ENCODE measurements around the gene RGS1. TPM values are rescaled to one million over a fixed set of nuclear protein-coding genes. Genes with fewer than 3 reads are reported as not detected.

The RGS1 gene
- total and polyA plus RNA-seq, 9 of the 15 experiments (the other 6 are each of a cell fraction or from before 2014, with no cell fraction given), result not detected

DNA sequence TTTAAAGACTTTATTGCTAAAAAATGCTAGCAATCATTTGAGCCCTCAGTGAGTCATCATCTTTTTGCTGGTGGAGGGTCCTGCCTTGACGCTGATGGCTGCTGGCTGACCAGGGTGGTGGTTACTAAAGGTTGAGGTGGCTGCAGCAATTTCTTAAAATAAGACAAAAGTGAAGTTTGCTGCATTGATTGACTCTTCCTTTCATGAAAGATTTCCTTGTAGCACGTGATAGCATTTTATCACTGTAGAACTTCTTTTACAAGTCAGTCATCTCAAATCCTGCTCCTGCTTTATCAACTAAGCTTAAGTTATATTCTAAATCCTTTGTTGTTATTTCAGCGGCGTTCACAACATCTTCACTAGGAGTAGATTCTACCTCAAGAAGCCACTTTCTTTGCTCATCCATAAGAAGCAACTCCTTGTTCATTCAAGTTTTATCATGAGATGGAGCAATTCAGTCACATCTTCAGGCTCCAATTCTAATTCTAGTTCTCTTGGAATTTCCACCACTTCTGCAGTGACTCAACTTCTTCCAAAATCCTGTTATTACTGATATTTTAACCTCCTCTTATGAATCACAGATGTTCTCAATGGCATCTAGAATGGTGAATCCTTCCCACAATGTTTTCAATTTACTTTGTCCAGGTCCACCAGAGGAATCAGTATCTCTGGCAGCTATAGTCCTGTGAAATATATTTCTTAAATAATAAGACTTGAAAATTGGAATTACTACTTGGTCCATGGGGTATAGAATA lies 17.6 kb upstream of the RGS1 start (continued):
- TF ChIP-seq BCLAF1 (IDR thresholded peaks at IDR 0.05; ENCODE audit: borderline replicate concordance in 1 of 2, control insufficient read depth in 1 of 2, low read depth in 2 of 2, low read length in 1 of 2) (no peak), POLR2B (IDR thresholded peaks at IDR 0.05; ENCODE audit: low read depth, partially characterized antibody) (no peak), POLR3G (IDR thresholded peaks at IDR 0.05; ENCODE audit: extremely low read depth, insufficient read length, insufficient replicate concordance) (no peak), ZNF668 (CRISPR knock-in tag; IDR thresholded peaks at IDR 0.05) (no peak), GTF2F1 (IDR thresholded peaks at IDR 0.05; ENCODE audit: low read depth, low read length) (no peak)

Data from K562 (cell line).